GM21723 (cell line): ENCODE results near the gene MOB1A.

Experiments
- ATAC-seq: cut with Tn5 transposase; IDR thresholded peaks from one replicate; pipeline ENCODE4 v1.9.1; 2021; ENCODE audit warnings: mild to moderate bottlenecking, moderate library complexity; ENCODE audit not compliant: unreplicated experiment

MOB1A gene

GRCh38 chr2:74109551-74109950 lies 69.1 kb downstream of the MOB1A start:
- no peak for ATAC-seq

GRCh38 chr2:74107071-74107470 lies 71.6 kb downstream of the MOB1A start:
- no peak for ATAC-seq

GRCh38 chr2:74105413-74105812 lies 73.3 kb downstream of the MOB1A start:
- ATAC-seq = no peak

- no peak for ATAC-seq
Observed at GRCh38 chr2:74104839-74105238, 73.8 kb downstream of the MOB1A start.

- no peak for ATAC-seq
Observed at GRCh38 chr2:74103763-74104162, 74.9 kb downstream of the MOB1A start.
